GM19023 (cell line): ENCODE results near the gene SLC15A3.

Source experiments
- ATAC-seq: cut with Tn5 transposase; IDR thresholded peaks from one replicate; pipeline ENCODE4 v1.9.1; 2021; ENCODE audit warnings: mild to moderate bottlenecking, moderate library complexity; ENCODE audit not compliant: unreplicated experiment

SLC15A3 gene

GRCh38 chr11:60951904-60952741, at the start of gene SLC15A3:
TSS of gene SLC15A3 (minus strand) at chr11:60952176. CDS start at chr11:60951551, 625 bp downstream.
- peak; percentile 71 for ATAC-seq

GRCh38 chr11:61000426-61000825, 48.5 kb upstream of the SLC15A3 start:
- no peak for ATAC-seq

GRCh38 chr11:60996381-60997138, 44.6 kb upstream of the SLC15A3 start:
- no peak for ATAC-seq

- ATAC-seq = no peak
These were observed 43.8 kb upstream of the SLC15A3 start for GRCh38 chr11:60995798-60996197.

- ATAC-seq = no peak
These were observed 42.6 kb upstream of the SLC15A3 start for GRCh38 chr11:60994541-60995080.

- ATAC-seq = no peak
These were observed 41.6 kb upstream of the SLC15A3 start for GRCh38 chr11:60993615-60994014.

- ATAC-seq = no peak
These were observed 41.0 kb upstream of the SLC15A3 start for GRCh38 chr11:60992842-60993409.

GRCh38 chr11:60991457-60991856, 39.5 kb upstream of the SLC15A3 start:
- ATAC-seq = no peak

- no peak for ATAC-seq
These were observed 37.2 kb upstream of the SLC15A3 start for GRCh38 chr11:60989093-60989650.

GRCh38 chr11:60988658-60989057, 36.7 kb upstream of the SLC15A3 start:
- ATAC-seq = no peak

- no peak for ATAC-seq
These were observed 35.8 kb upstream of the SLC15A3 start for GRCh38 chr11:60987577-60988277.

GRCh38 chr11:60985991-60986915, 34.3 kb upstream of the SLC15A3 start:
- no peak for ATAC-seq

GRCh38 chr11:60985501-60985900, 33.5 kb upstream of the SLC15A3 start:
- no peak for ATAC-seq

- ATAC-seq = no peak
These were observed 32.7 kb upstream of the SLC15A3 start for GRCh38 chr11:60984636-60985035.

GRCh38 chr11:60984149-60984548, 32.2 kb upstream of the SLC15A3 start:
- no peak for ATAC-seq

GRCh38 chr11:60982184-60982583, 30.2 kb upstream of the SLC15A3 start:
- no peak for ATAC-seq

GRCh38 chr11:60981515-60981914, 29.5 kb upstream of the SLC15A3 start:
- ATAC-seq = no peak

GRCh38 chr11:60978546-60979380, 26.8 kb upstream of the SLC15A3 start:
- no peak for ATAC-seq

- no peak for ATAC-seq
These were observed 25.9 kb upstream of the SLC15A3 start for GRCh38 chr11:60977836-60978235.
